GM13977 (cell line): ENCODE results near the gene SEMA5B.

Experiments
- DNase-seq: peaks from one replicate; pipeline ENCODE4 v3.0.0; 2012; ENCODE audit warnings: low spot score
- CTCF ChIP-seq: IDR thresholded peaks from 2 replicates; pipeline ENCODE4 v1.5.1; 2012; ENCODE audit warnings: mild to moderate bottlenecking, control low read depth; ENCODE audit not compliant: insufficient read depth; ENCODE audit errors: extremely low read depth, missing control alignments
- in situ Hi-C: fragments of 300-500 bp; cut with MboI; formaldehyde crosslinking; loops from one replicate; pipeline ENCODE4 v1.12.0; 2022; ENCODE audit warnings: low sequenced_read_pairs, low pct_unique_long_range_greater_than_20kb, mixed read lengths, inconsistent platforms; ENCODE audit not compliant: unreplicated experiment

SEMA5B gene

GRCh38 chr3:123027292-123028232 lies at the start of gene SEMA5B:
Gene SEMA5B (minus strand): TSS chr3:123027763. CDS start chr3:122961263, 66,500 bp downstream.
- TF ChIP-seq CTCF = peak; percentile 64
- DNase-seq = peak; percentile 73
- in situ Hi-C loops = loop anchor here (25.0 kb wide), 1 partner anchor 465 kb away; the partner anchor contains the start of genes DTX3L and PARP9

- DNase-seq = no peak
- in situ Hi-C loops = no loop called here
- TF ChIP-seq CTCF = no peak
These were observed 49.2 kb upstream of the SEMA5B start for GRCh38 chr3:123076496-123077418.

- TF ChIP-seq CTCF = no peak
- no peak for DNase-seq
- in situ Hi-C loops = no loop called here
These were observed 48.5 kb upstream of the SEMA5B start for GRCh38 chr3:123076112-123076495.

GRCh38 chr3:123075359-123075758 lies 47.8 kb upstream of the SEMA5B start:
- no peak for DNase-seq
- in situ Hi-C loops = no loop called here
- TF ChIP-seq CTCF = no peak

GRCh38 chr3:123072564-123072963 lies 45.0 kb upstream of the SEMA5B start:
- in situ Hi-C loops = no loop called here
- no peak for DNase-seq

More at GRCh38 chr3:123072564-123072963, 45.0 kb upstream of the SEMA5B start:
- TF ChIP-seq CTCF = no peak
